ENCODE results near the gene H3-3A. TPM values are rescaled to one million over a fixed set of nuclear protein-coding genes. Genes with fewer than 3 reads are reported as not detected.

The H3-3A gene
- total RNA-seq, 1 experiment from 2014 or later, result 1,129 TPM

DNA sequence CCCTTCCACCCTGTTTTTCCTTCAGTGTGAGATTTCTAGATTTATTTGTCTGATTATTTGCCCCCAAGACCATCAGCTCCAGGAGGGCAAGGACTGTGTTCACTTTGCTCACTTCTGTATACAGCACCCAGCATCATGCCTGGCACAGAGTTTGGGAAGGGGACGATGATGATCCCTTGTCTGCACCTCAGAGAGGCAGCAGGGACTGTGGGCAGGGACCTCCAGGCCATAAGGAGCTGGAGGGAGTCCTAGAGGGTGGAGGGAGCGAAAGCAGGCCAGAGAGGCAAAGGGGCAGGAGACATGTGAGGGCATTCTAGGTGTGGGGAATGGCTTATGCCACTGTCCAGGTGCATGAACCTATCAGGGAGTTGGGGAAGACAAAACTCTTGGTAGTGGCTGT lies 32.8 kb downstream of the H3-3A start:
- DNase-seq, result no peak
- H3T11ph ChIP-seq (ENCODE audit: low read length), result no peak overlapping the region
- H3K18ac ChIP-seq (ENCODE audit: insufficient read length, low read depth, low read length), result no peak overlapping the region
- H3K4me2 ChIP-seq (ENCODE audit: insufficient read depth, insufficient read length, low read length), result no peak overlapping the region
- H3K79me1 ChIP-seq (ENCODE audit: insufficient read depth, low read depth, low read length, poor library complexity, severe bottlenecking), result no peaks in the 10 kb centered on the region
- H3K27me3 ChIP-seq (ENCODE audit: insufficient read depth, low read length), result no peaks in the 10 kb centered on the region
- no peak overlapping the region for H3K56ac ChIP-seq (ENCODE audit: insufficient read length, low read depth, low read length)
- H3K9ac ChIP-seq (ENCODE audit: extremely low read depth, insufficient read length, low read length), result no peak overlapping the region
- no peak overlapping the region for H2BK15ac ChIP-seq (ENCODE audit: low read depth, low read length)
- TF ChIP-seq, protein P1, sequence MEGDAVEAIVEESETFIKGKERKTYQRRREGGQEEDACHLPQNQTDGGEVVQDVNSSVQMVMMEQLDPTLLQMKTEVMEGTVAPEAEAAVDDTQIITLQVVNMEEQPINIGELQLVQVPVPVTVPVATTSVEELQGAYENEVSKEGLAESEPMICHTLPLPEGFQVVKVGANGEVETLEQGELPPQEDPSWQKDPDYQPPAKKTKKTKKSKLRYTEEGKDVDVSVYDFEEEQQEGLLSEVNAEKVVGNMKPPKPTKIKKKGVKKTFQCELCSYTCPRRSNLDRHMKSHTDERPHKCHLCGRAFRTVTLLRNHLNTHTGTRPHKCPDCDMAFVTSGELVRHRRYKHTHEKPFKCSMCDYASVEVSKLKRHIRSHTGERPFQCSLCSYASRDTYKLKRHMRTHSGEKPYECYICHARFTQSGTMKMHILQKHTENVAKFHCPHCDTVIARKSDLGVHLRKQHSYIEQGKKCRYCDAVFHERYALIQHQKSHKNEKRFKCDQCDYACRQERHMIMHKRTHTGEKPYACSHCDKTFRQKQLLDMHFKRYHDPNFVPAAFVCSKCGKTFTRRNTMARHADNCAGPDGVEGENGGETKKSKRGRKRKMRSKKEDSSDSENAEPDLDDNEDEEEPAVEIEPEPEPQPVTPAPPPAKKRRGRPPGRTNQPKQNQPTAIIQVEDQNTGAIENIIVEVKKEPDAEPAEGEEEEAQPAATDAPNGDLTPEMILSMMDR (conservative IDR thresholded peaks at IDR 0.05), result no peak
- no peak overlapping the region for H3K4ac ChIP-seq (ENCODE audit: low read depth, low read length)
- H2BK20ac ChIP-seq (ENCODE audit: low read depth, low read length, poor library complexity, severe bottlenecking), result no peak overlapping the region
- Mint-ChIP-seq H3K4me3 (no peak overlapping the region), H3K4me1 (peaks cover 16 to 23% of the 10 kb centered on the region in 2 experiments), H3K36me3 (ENCODE audit: insufficient read depth in 1 of 3, low read depth in 3 of 3) (no peaks in the 10 kb centered on the region; a peak in 1 of 7 replicates), H3K27ac (no peak overlapping the region), H3K9me3 (peaks cover 0 to 4% of the 10 kb centered on the region in 2 experiments; a peak in 2 of 5 replicates), H3K27me3 (ENCODE audit: low read depth) (peaks cover 17% of the 10 kb centered on the region)
- H2BK5ac ChIP-seq (ENCODE audit: insufficient read length, low read length), result no peak overlapping the region
- no peak overlapping the region for H4K5ac ChIP-seq (ENCODE audit: insufficient read length, low read depth, low read length)
- H3K27ac ChIP-seq (ENCODE audit: insufficient read length, low read depth, low read length), result no peak overlapping the region
- H3K23me2 ChIP-seq (ENCODE audit: insufficient read length, low read depth, low read length, poor library complexity, severe bottlenecking), result peaks cover under 1% of the 10 kb centered on the region
- H2AFZ ChIP-seq (ENCODE audit: low read length), result no peak overlapping the region
- no peak overlapping the region for H3K14ac ChIP-seq (ENCODE audit: insufficient read depth, low read length)
- no peak overlapping the region for H2BK12ac ChIP-seq (ENCODE audit: insufficient read length, low read depth, low read length)
- WGBS (ENCODE audit: extremely low coverage, insufficient read length, low lambda C conversion rate), result no CpG with 5 or more reads among the region's 2 CpGs
- H3K79me2 ChIP-seq (ENCODE audit: insufficient read depth, low read length), result no peaks in the 10 kb centered on the region
- no peak overlapping the region for H2AK5ac ChIP-seq (ENCODE audit: insufficient read length, low read length)
- H3K23ac ChIP-seq (ENCODE audit: insufficient read length, low read depth, low read length), result no peak overlapping the region
- no peaks in the 10 kb centered on the region; the same call in 1 of the 2 replicates for H3K4me1 ChIP-seq (ENCODE audit: insufficient read depth, low read length)
- H3K9me3 ChIP-seq (ENCODE audit: control insufficient read depth, low read depth, low read length), result no peaks in the 10 kb centered on the region
- H4K91ac ChIP-seq (ENCODE audit: insufficient read length, low read depth, low read length), result no peak overlapping the region
- H4K20me1 ChIP-seq (ENCODE audit: control insufficient read depth, insufficient read depth, insufficient read length), result no peaks in the 10 kb centered on the region
- no peak overlapping the region for H2BK120ac ChIP-seq (ENCODE audit: low read depth, low read length, poor library complexity, severe bottlenecking)
- no peak overlapping the region for H4K8ac ChIP-seq (replicated peaks; ENCODE audit: insufficient read length, low read depth, low read length)
